ENCODE measurements around the gene FBXO27. TPM values are rescaled to one million over a fixed set of nuclear protein-coding genes. Genes with fewer than 3 reads are reported as not detected.

Gene FBXO27
- total RNA-seq, 1 experiment from 2014 or later, result 0.28 TPM

GRCh38 chr19:38977445-38978325, 54.7 kb downstream of the FBXO27 start:
- no peak for DNase-seq (ENCODE audit: unreplicated experiment)
- ChIA-PET POLR2A (interaction anchor here (0.7 kb wide), 1 partner anchor 15 kb away, joined by 3 read pairs; no protein-coding TSS in a partner anchor), CTCF (interaction anchor here (0.6 kb wide), 2 partner anchors 14 to 278 kb away, joined by 3 read pairs; no protein-coding TSS in a partner anchor)
- H3K36me3 Mint-ChIP-seq (ENCODE audit: insufficient read depth, unreplicated experiment), result no peaks in the 10 kb centered on the region
- intact Hi-C loops (cut with micrococcal nuclease), result no loop called here
- H3K4me1 Mint-ChIP-seq (ENCODE audit: insufficient read depth, unreplicated experiment), result peaks cover 9% of the 10 kb centered on the region
- BruUV-seq (replicated peaks), result no TSS peak
- H3K27ac Mint-ChIP-seq (ENCODE audit: low read depth, unreplicated experiment), result no peak overlapping the region
- TF ChIP-seq, protein P1, sequence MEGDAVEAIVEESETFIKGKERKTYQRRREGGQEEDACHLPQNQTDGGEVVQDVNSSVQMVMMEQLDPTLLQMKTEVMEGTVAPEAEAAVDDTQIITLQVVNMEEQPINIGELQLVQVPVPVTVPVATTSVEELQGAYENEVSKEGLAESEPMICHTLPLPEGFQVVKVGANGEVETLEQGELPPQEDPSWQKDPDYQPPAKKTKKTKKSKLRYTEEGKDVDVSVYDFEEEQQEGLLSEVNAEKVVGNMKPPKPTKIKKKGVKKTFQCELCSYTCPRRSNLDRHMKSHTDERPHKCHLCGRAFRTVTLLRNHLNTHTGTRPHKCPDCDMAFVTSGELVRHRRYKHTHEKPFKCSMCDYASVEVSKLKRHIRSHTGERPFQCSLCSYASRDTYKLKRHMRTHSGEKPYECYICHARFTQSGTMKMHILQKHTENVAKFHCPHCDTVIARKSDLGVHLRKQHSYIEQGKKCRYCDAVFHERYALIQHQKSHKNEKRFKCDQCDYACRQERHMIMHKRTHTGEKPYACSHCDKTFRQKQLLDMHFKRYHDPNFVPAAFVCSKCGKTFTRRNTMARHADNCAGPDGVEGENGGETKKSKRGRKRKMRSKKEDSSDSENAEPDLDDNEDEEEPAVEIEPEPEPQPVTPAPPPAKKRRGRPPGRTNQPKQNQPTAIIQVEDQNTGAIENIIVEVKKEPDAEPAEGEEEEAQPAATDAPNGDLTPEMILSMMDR (IDR thresholded peaks at IDR 0.05; ENCODE audit: unreplicated experiment), result no peak
- no peak overlapping the region for H3K4me3 Mint-ChIP-seq (ENCODE audit: unreplicated experiment)
- no peaks in the 10 kb centered on the region for H3K27me3 Mint-ChIP-seq (ENCODE audit: insufficient read depth, unreplicated experiment)
- no peaks in the 10 kb centered on the region for H3K9me3 Mint-ChIP-seq (ENCODE audit: unreplicated experiment)

DNA sequence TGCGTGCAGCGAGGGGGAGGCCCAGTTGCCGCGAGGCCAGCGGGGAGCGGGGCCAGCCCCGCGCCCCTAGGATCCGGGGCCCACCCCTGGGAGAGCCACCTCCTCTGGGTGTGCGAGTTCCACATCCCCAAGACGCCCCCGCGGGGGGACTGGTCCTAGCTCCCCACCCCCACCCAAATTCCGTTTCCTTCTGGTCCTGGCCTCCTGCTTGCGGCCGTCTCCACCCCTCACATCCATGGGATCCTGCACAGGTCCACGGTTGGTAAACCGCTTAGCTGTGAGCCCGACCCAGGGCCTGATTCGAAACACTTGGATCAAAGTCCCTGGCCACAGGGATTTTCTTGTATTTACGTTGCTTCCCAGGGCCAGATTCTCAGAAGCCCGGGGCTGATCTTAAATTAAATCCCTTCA, 56.5 kb downstream of the FBXO27 start:
- TF ChIP-seq, protein P1 (IDR thresholded peaks at IDR 0.05; ENCODE audit: unreplicated experiment), result no peak
- intact Hi-C loops (cut with micrococcal nuclease), result no loop called here
- BruUV-seq (replicated peaks), result no TSS peak
- Mint-ChIP-seq H3K9me3 (ENCODE audit: unreplicated experiment) (no peaks in the 10 kb centered on the region), H3K36me3 (ENCODE audit: insufficient read depth, unreplicated experiment) (no peaks in the 10 kb centered on the region), H3K27ac (ENCODE audit: low read depth, unreplicated experiment) (no peak overlapping the region), H3K4me3 (ENCODE audit: unreplicated experiment) (peak overlapping the region; percentile 59), H3K4me1 (ENCODE audit: insufficient read depth, unreplicated experiment) (peaks cover 9% of the 10 kb centered on the region), H3K27me3 (ENCODE audit: insufficient read depth, unreplicated experiment) (no peaks in the 10 kb centered on the region)
- ChIA-PET CTCF (interaction anchor here (0.7 to 1.6 kb wide), 2 partner anchors 13 to 328 kb away, joined by 3 to 4 read pairs; no protein-coding TSS in a partner anchor), POLR2A (interaction anchor here (1.6 kb wide), 1 partner anchor 9 kb away, joined by 7 read pairs; no protein-coding TSS in a partner anchor)
- no peak for DNase-seq (ENCODE audit: unreplicated experiment)

DNA sequence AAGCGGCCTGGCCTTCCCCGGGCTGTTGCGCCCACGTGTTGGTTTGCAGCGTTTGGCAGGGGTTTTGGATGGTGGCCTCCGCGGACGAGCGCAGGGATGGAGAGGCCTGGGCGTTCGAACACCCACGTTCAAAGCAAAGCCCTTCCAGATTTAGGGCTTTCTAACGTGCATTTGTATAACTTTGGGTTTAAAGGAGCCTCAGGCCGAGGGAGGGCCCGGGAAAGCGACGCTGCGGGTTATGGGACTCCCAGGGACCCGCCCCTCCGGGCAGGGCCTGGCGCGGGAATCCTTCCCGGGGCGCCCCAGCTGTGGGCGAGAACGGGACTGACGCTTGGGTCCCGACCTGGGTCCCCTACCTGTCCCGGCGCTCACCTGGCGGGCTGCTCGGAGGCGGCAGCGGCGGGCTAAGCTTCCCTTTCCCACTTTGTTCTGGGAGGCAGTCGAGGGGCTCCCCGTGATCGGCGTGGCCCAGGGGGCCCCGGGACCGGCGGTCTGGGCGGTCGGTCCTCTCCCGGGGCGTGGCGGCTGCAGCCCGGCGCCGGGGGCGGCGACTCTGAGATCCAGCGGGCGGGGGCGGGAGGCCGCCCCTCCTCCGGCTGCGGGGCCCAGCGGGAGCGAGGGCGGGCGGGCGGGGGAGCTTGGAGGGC, 57.0 kb downstream of the FBXO27 start, which contains the start of gene FBXO17:
FBXO17 (minus strand) TSS at position 529 of the 647 bp plus-strand sequence. CDS start 25,423 bp downstream, outside the sequence.
- TSS peak; percentile 57 for BruUV-seq (replicated peaks)
- no peaks in the 10 kb centered on the region for H3K9me3 Mint-ChIP-seq (ENCODE audit: unreplicated experiment)
- H3K4me3 Mint-ChIP-seq (ENCODE audit: unreplicated experiment), result peak within 1 kb of the TSS; percentile 83
- H3K27me3 Mint-ChIP-seq (ENCODE audit: insufficient read depth, unreplicated experiment), result no peaks in the 10 kb centered on the region
- DNase-seq (ENCODE audit: unreplicated experiment), result peak; percentile 51
- ChIA-PET POLR2A (interaction anchor here (0.8 to 1.6 kb wide), 4 partner anchors 9 to 137 kb away, joined by 3 to 7 read pairs (median 4); partner anchors contain the start of genes MRPS12 and SARS2), CTCF (interaction anchor here (0.5 to 1.6 kb wide), 2 partner anchors 13 to 60 kb away, joined by 3 read pairs; no protein-coding TSS in a partner anchor)
- intact Hi-C loops (cut with micrococcal nuclease), result no loop called here
- H3K27ac Mint-ChIP-seq (ENCODE audit: low read depth, unreplicated experiment), result peak within 1 kb of the TSS; percentile 87
- no peaks in the 10 kb centered on the region for H3K36me3 Mint-ChIP-seq (ENCODE audit: insufficient read depth, unreplicated experiment)
- peaks cover 9% of the 10 kb centered on the region for H3K4me1 Mint-ChIP-seq (ENCODE audit: insufficient read depth, unreplicated experiment)
- TF ChIP-seq, protein P1 (IDR thresholded peaks at IDR 0.05; ENCODE audit: unreplicated experiment), result no peak
